HG03108 (cell line): ENCODE measurements around the gene CCT6B.
"Not testable (repeated sequence)": the region's sequence is repeated elsewhere in the genome, so short reads cannot be mapped to it uniquely, and the experiment has no call there.

Source experiments
- ATAC-seq: cut with Tn5 transposase; IDR thresholded peaks from one replicate; pipeline ENCODE4 v1.9.1; 2021; ENCODE audit warnings: moderate library complexity; ENCODE audit not compliant: unreplicated experiment

The CCT6B gene

DNA sequence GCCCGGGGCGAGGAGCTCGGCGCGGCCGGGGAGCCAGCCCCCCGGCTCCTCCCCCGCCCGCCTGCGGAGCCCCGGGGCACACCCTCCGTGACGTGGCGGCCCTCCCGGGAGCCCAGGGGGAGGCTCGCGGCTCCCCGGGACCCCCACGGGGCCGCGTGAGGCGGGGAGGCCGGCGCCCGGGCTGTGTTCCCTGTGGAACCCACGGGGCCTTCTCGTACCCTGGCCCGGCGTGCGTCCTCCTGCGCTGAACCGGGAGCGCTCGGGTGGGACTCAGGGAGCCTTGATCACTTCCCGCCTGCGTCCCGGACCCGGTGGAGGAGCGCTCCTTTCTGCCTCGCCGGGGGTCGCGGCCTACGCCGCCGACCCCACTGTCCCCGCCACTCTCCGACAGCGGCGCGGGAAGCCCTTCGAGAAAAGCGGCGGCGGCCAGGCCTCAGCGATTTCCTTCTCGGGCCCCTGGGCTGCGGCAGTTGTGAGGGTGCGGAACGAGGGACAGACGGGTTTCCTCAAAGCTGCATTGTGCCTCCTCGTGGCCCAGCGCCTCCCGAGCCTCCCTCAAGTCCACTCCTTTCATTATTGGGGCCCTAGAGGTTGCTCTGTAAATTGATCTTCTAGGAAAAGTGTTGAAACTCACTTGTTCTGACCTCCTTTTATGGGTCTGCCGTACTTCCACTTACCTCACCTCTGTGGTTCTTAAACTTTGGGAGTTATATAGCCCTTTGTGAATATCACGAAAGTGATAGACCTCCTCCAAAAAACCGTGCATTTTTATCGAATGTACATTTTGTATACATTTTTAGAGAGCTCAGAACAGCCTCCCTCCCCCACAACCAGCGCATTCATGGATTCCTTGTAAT is 19.6 kb upstream of the CCT6B start:
- ATAC-seq: peak; percentile 78

DNA sequence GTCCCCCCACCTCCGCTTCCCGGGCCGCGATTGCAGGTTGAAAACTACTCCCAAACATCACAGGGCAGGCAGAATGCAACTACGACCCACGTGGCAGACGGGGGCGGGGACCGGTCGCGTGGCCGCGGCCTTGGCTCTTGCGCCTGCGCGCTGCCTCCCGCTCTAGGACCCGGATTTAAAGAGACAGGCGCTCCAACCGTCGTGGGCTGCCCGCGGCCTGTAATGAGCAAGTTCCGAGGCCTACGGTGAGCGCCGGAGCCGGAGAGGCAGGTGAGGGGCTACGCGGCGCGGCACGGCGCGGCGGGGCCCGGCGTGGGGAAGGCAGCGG is 19.1 kb upstream of the CCT6B start, which contains the start of gene LIG3:
TSS of gene LIG3 (plus strand) at position 160 of the 328 bp plus-strand sequence. CDS start 2,494 bp downstream, outside the sequence.
- peak; percentile 75 for ATAC-seq

DNA sequence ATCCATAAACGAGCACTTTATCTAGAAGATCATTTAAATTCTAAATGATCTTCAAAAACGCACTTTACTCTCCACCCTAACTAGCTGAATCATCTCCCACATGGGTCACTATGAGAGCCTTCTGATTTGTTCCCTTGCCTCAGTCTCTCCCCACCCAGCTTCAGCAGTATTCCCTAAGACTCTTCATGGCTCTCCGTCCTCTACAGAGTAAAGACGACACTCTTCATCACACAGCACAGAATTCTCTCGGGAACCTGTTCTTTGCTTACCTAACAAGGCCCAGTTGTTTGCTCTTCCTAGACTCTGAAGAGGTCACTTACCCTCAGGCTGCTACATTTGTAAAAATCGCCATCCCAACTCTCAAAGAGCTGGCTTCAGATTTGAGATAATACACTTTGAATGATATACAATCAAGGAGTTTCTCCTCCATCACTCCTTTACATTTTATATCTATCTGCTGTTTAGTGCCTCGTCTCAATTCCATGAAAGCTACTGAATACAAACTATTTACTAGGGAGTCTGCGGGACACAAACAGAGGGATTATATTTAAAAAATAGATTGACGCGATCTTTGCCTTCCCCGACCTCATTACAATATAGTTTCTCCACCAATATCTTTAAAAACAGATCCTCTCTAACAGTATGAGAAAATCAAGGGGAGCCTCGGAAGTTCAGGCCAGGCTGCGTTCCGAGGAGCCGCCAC is 18.5 kb upstream of the CCT6B start:
- ATAC-seq: no peak

DNA sequence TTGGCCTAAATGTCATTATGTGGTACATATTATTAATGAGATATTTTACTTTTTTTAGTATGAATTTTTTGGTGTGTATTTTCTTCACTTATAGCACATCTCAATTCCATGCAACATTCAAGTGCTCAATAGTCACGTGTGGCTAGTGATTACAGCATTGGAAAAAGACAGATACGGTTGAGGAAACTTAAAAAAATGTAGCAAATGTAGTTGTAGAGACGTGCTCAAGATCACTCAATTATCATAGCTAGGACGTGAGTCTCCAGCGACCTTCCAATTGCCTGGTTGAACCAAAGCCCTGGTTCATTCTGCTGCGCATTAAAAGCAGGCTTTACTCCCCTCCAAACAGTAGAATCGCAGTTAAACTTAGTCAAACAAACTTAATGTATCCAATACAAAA is 17.9 kb upstream of the CCT6B start:
- no peak for ATAC-seq

DNA sequence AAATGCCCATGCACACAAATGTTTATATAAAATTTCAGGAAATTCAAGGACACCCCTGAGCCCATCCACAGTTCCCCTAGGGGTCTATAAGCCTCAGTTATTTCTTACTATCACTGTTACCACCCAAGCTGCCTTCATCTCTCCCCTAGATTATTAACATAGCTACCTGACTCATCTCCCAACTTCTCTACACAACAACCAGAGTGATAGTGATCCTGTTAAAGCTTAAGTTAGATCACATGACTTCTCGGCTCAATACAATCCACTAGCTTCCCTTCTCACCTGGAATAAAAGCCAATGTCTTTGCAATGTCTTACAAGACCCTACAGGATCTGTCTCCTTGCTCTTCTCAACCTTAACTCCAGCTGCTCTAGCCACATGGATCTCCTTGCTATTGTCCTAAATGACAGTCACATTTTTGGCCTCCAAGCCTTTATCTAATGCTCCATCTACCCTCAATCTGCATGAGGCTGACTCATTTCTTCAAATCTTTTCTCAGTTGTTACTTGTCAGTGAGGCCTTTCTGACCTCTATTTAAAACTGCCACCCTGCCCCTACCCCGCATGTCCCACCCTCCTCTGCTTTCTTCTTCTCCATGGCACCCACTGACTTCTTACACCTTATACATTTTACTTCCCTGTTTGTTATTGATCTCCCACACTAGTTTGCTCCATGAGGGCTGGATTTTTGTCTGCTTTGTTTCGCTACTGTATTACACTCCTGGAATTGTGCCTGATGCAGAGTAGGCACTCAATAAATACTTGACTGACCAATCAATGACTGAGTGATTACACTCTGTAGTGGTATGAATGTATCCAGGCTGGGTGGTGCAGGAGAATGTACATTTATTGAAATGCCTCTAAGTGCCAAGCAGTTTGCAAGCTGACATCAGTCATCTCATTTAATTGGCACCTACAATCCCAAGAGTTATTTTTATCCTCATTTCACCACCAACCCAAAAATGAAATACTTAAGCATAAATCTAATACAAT is 13.8 kb upstream of the CCT6B start:
- ATAC-seq: no peak

DNA sequence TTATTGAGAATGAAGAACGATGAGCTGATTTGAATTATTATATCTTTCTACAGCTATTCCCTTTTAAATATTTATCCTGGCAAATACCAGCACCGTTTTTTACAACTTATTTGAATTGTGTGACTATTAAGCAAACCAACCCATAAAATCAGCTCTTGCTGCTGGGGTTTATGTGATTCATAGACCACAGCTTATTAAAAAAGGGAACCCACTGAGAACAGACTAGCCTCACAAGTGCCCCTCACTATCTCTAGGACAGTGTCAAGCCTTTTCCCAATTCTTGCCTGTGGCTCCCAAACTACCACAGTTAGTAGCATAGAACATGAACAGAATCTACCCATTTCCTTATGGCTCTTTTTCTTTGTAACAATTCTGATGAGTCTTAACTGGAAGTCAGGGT is 12.9 kb upstream of the CCT6B start:
- no peak for ATAC-seq

DNA sequence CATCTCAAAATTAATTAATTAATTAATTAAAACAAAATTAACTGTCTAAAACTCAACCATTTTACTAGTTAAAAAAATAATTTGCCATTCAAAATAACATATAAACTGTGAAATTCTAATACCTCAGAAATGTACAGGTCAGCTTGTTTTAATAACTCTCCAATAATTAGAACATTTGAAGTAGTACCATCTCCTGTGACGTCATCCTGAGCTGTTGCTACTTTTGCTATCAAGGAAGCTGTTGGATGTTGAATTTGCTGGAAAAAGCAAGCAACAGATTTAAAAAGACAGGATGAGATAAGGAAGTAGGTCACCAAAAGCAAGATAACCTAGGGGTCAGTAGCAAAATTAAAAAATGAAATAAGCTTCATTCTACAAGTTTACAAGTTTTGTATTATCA is 2.8 kb downstream of the CCT6B start:
- ATAC-seq: no peak

DNA sequence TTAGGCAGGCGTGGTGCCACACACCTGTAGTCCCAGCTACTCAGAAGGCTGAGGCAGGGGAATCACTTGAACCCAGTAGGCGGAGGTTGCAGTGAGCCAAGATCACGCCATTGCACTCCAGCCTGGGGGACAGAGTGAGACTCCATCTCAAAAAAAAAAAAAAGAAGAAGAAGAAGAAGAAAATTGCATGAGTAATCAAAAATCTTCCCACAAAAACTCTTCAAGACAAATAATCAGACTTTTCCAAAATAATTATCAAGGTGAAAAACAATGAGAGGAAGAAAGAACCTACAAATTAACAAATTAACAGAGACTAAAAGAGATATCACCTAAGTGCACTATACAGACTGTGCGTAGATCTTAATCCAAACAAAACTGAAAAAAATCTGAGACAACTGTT is 10.5 kb downstream of the CCT6B start:
- ATAC-seq: not testable (repeated sequence)

DNA sequence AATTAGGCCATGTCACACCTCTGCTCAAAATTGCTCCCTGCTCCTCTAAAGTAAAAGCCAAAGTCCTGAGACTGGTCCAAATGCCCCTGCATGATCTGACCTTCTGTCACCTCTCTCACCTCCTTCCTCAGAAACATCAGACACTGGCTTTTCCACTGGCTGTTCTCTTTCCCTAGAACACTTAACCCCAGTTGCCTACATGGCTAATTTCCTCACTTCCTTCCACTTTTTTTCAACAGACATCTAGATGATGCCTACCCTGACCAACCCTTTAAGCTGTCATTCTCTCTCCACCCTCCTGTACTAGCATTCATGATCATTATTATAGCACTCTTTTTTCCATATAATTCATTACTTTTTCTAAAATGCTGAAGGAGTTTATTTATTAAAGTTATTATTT is 31.0 kb downstream of the CCT6B start:
- ATAC-seq: no peak

DNA sequence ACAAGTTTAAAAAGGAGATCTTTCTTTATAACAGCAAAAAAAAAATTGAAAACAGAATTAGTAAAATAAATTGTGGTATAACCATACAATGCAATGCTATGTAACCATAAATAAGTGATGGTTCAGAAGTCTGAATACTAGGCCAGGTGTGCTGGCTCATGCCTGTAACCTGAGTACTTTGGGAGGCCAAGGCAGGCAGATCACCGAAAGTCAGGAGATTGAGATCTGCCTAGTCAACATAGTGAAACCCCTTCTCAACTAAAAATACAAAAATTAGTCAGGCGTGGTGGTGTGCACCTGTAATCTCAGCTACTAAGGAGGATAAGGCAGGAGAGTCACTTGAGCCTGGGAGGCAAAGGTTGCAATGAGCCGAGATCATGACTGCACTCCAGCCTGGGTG is 34.6 kb downstream of the CCT6B start:
- no peak for ATAC-seq

DNA sequence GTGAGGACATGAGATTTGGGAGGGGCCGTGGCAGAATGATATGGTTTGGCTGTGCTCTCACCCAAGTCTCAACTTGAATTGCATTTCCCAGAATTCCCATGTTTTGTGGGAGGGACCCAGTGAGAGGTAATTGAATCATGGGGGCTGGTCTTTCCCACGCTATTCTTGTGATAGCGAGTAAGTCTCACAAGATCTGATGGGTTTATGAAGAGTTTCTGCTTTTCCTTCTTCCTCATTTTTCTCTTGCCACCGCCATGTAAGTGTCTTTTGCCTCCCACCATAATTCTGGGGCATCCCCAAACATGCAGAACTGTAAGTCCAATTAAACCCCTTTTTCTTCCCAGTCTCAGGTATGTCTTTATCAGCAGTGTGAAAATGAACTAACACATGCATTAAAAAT is 40.6 kb downstream of the CCT6B start:
- ATAC-seq: no peak

DNA sequence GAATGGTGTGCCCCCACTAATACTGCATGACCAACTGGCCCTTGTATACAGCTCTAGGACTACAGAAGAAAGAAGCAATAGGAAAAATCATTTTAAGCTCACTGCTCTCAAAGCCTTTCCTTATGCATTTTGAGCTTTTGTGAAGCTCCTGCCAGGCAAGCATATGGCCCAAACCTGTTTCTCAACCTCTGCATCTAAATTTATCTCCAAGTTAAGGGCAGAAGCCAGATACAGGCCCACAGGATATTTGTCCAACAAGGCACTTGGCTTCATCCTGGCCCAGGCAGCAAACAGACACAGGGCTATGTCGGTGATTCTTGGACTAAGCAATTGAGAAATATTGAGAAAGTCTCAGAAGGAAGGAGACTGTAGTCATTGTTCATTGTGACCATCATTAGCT is 43.9 kb downstream of the CCT6B start:
- no peak for ATAC-seq

DNA sequence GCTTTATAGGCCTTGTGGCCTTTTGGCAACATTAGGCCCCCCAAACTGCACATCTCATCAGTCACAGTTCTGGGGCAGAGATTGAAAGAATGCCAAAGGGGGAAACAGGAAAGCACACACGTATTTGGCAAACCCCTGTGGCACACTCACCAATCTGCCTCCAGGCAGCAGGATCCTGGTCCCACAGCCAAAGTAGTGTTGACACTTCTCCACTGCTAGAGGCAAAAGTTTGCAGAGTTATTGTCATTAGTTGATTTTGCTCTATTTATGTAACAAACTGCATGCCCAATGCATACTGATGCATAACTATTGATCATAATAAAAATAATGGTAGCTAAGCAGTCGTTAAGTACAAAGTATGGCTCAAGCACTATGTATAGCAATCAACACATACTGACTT is 45.1 kb downstream of the CCT6B start:
- no peak for ATAC-seq

DNA sequence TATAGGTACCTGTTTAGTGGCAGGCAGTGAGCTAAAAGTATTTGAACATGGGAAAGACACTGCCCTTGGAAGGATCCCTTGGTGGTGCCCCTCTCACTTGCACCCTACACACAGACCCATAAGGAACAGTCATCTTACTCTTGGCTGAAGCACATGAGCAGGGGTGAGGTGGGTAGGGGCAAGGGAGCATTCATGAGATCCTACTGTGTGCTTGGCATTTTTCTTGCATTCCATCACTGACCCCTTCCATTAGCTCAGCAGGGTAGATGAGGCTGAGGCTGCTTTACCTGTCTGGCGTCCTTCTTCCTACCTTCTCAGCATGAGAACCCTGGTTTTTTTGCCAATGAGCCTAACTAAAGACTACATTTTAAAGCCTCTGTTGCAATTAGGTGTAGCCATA is 48.3 kb downstream of the CCT6B start:
- no peak for ATAC-seq

DNA sequence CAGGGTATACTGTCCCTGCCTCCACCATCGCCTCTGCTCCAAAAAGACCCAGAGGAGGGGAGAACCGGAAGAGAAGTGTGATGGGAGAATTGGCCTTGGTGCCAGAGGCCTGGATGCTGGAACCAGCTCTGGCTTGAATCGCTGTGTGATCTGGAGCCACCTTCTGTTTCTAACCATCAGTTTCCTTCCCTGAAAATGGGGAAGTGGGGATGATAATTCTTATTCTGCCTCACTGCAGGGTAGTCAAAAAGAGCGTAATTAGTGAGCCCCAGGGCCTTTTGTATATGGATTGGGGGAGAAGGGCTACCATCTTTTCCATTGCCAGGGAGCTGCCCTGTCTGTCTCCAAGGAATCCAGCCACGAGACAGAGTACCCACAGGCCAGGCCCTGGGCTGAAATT is 52.2 kb downstream of the CCT6B start:
- no peak for ATAC-seq

DNA sequence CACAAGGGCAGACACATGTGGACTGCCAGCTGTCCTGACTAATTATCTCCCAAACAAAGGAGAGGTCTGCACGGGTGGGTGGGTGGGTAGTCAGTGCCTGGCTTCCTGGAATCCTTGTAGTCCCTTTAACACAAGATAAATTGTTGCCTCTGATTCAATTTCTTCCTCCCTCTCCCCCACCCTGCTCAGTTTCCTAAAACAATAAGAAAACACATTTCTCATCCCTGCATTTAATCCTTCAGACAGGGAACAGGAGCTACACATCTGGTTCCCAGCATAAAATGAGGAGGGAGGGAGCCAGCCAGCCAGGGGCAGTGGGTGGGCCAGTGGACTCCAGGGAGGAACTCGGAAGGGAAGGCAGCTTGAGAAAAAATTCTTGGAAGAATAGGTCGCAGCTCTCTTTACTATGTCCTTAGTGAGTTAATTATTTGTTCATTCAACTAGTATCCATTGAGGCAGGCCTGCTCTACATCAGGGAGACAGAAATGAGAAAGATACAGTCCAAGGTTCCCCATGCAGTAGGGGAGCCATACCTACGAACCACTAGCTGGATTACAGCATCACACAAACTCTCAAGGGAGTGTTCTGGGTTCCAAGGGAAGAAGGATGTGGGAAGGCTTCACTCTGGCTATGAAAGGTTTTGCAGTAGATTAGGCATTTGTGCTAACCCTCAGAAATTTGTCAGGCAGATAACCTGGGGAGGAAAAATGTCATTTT is 58.3 kb downstream of the CCT6B start:
- ATAC-seq: no peak

DNA sequence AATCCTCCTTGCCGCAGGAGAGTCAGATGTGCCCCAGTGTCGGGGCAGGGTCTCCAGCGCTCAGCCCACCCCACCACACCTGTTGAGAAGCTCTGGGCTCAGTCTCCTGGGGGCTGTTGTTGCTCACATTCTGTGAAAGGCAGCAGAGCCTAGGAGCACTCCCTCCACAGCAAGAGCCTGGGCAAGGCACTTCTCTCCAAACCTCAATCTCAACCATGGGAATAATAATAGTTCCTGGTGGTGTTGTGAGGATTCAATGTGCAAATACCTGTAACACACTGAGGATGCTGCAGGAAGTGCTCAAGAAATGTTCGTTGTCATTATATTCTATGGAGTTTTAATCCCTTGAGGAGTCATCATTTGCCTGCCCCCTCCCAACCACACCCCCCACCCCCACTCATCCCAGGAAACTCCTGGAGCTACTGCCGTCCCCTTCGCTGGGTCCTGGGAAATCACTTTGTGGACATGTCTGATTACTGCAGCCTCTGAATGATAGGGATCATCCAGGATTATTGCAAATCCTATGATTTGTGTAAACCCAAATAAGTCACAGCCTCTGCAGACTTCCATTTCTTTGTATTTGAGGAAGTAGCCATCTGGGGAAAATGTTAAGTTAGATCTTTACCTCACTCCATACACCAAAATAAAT is 61.5 kb downstream of the CCT6B start:
- no peak for ATAC-seq

DNA sequence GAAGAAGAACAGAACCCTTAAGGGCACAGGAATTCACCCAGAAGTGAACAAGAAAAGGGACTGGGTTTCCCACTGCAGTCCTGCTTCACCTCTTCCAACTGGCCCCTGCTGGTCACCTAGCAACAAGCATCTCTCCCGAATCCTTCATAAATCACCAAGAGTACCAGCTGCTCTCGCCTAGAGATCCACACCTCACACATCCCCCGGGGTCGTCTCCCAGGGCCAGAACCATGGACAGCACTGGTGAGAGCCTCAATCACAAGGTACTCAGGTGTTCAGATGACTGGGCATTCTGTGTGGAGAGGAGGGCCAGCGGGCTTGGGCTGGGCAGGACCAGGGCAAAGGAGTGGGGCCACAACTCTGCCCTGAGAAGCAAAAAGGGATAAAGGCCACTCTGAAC is 65.9 kb downstream of the CCT6B start:
- no peak for ATAC-seq

DNA sequence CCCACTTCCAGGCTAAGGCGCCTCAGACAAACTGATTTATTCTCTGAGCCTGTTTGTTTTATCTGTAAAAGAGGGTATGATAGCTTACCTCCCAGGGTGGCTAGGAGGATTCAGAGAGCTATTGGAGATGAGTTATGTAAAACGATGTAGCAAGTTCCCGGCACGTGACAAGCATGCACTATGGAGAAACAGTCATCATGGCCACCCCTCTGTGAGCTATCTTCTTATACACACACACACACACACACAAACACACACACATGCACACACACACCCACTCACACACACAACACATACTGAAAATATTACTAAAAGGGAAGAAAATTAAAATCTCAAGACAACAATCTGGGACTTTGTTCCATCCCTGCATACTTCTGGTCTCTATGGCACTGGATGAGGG is 66.3 kb downstream of the CCT6B start:
- ATAC-seq: no peak
